Nephron progenitor cell (in vitro differentiated cells): Measurements from ENCODE around the gene SPATA6.

Experiments used
- DNase-seq: peaks from one replicate; pipeline ENCODE4 v3.0.0; 2021
- H3K27ac Mint-ChIP-seq: 2 replicates; pipeline ENCODE4 v1.8.0; 2021; ENCODE audit warnings: mild to moderate bottlenecking, moderate library complexity, mixed read lengths
- H3K27me3 Mint-ChIP-seq: 2 replicates; pipeline ENCODE4 v1.8.0; 2021; ENCODE audit warnings: mild to moderate bottlenecking, low read depth, mixed read lengths; ENCODE audit not compliant: poor library complexity
- H3K36me3 Mint-ChIP-seq: 2 replicates; pipeline ENCODE4 v1.8.0; 2021; ENCODE audit warnings: low read depth, mixed read lengths
- H3K4me1 Mint-ChIP-seq: 2 replicates; pipeline ENCODE4 v1.8.0; 2021; ENCODE audit warnings: mixed read lengths
- H3K4me3 Mint-ChIP-seq: 2 replicates; pipeline ENCODE4 v1.8.0; 2021; ENCODE audit warnings: mild to moderate bottlenecking, moderate library complexity, mixed read lengths
- H3K9me3 Mint-ChIP-seq: 2 replicates; pipeline ENCODE4 v1.8.0; 2021; ENCODE audit warnings: mild to moderate bottlenecking, moderate library complexity, mixed read lengths
- CTCF ChIP-seq: fragments of 200-600 bp; sonication (generic); IDR thresholded peaks from 2 replicates; pipeline ENCODE4 v1.5.0; 2021; ENCODE audit warnings: antibody characterized with exemption

The SPATA6 gene

GRCh38 chr1:48422009-48422408 lies 50.0 kb downstream of the SPATA6 start:
- DNase-seq = no peak
- H3K36me3 Mint-ChIP-seq = no peaks in the 10 kb centered on the region
- no peak overlapping the region for H3K27ac Mint-ChIP-seq
- H3K4me1 Mint-ChIP-seq = no peaks in the 10 kb centered on the region
- no peaks in the 10 kb centered on the region for H3K9me3 Mint-ChIP-seq
- no peak for TF ChIP-seq CTCF
- no peak overlapping the region for H3K4me3 Mint-ChIP-seq
- no peaks in the 10 kb centered on the region for H3K27me3 Mint-ChIP-seq

DNA sequence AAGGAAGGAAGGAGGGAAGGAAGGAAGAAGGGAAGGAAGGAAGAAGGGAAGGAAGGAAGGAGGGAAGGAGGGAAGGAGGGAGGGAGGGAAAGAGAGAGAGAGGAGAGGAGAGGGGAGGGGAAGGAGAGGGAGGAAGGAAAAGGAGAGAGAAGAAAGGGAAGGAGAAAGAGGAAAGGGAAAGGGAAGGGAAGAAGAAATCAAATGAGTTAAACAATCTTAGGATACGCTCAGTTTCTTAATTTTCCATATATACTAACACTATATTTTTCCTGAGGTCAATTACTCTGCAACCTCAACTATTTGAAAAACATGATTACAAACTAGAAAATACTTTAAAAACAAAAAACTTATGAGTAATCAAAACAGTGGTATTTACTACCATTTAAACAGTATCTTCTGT lies 53.3 kb downstream of the SPATA6 start:
- Mint-ChIP-seq H3K27ac (no peak overlapping the region), H3K4me3 (no peak overlapping the region), H3K4me1 (no peaks in the 10 kb centered on the region), H3K9me3 (no peaks in the 10 kb centered on the region), H3K36me3 (no peaks in the 10 kb centered on the region), H3K27me3 (no peaks in the 10 kb centered on the region)
- no peak for TF ChIP-seq CTCF
- DNase-seq = no peak

- DNase-seq = no peak
- no peaks in the 10 kb centered on the region for H3K4me1 Mint-ChIP-seq
- no peak overlapping the region for H3K4me3 Mint-ChIP-seq
- H3K36me3 Mint-ChIP-seq = peaks cover 11% of the 10 kb centered on the region
- TF ChIP-seq CTCF = no peak
- no peak overlapping the region for H3K27ac Mint-ChIP-seq
- H3K27me3 Mint-ChIP-seq = no peaks in the 10 kb centered on the region
- H3K9me3 Mint-ChIP-seq = peaks cover 8% of the 10 kb centered on the region
Measured at GRCh38 chr1:48415050-48415449, 57.0 kb downstream of the SPATA6 start.

DNA sequence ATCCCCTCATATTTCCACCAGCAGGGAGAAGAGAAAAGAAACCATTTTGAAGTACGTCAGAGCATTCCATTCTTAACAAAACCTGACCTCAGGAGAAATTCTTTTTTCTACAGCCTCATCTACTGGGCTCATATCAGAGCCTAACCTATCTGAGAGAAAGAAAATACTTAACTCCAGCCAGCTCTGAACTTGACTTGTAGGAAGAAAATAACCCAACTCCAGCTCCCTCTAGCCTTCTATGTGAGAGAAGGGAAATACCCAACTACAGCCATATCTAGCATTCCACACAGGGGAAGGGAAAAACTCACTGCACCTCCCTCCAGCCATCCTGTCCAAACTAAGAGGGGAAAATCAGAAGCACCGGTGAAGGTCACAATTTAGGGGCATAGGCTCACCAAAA lies 57.7 kb downstream of the SPATA6 start:
- peaks cover 17% of the 10 kb centered on the region for H3K36me3 Mint-ChIP-seq
- peaks cover 11% of the 10 kb centered on the region for H3K9me3 Mint-ChIP-seq
- no peak for DNase-seq
- no peak for TF ChIP-seq CTCF
- H3K4me3 Mint-ChIP-seq = no peak overlapping the region
- H3K27ac Mint-ChIP-seq = no peak overlapping the region
- H3K27me3 Mint-ChIP-seq = no peaks in the 10 kb centered on the region
- H3K4me1 Mint-ChIP-seq = no peaks in the 10 kb centered on the region

DNA sequence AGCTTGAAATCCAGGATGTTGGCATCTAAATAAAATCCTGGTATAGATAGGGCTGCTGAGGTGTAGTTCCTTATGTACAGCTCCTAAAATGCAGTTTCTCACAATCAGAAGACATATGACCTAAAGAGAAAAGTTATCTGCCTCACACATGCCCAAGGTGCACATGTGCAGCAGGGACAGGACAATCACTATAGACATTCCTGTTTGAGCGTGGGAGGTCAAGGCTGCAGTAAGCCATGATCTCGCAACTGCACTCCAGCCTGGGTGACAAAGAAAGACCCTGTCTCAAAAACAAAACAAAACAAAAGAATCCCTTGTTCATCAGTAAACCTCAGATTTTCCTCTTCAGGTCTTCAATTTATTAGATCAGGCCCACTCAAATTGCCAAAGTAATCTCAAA lies 66.1 kb downstream of the SPATA6 start:
- Mint-ChIP-seq H3K27ac (no peak overlapping the region), H3K4me1 (no peaks in the 10 kb centered on the region), H3K27me3 (no peaks in the 10 kb centered on the region), H3K9me3 (peaks cover 19% of the 10 kb centered on the region), H3K4me3 (no peak overlapping the region), H3K36me3 (peaks cover 26% of the 10 kb centered on the region)
- DNase-seq = no peak
- TF ChIP-seq CTCF = no peak

DNA sequence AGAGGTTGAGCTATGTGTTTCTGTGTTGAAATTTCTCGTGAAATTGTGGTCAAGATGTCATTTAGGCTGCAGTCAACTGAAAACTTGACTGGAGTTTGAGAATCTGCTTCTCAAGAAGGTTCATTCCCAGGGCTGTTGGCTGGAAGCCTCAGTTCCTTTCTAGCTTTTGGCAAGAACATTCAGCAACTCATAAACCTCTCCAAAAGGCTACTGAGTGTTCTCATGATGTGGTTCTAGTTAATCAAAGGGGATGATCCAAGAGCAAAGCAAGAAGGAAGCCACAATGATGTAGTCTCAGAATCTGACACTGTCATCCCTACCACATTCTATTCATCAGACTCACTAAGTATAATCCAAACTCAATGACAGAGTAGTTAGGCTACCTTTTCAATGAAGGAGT lies 66.6 kb downstream of the SPATA6 start:
- Mint-ChIP-seq H3K27me3 (no peaks in the 10 kb centered on the region), H3K4me1 (no peaks in the 10 kb centered on the region)
- no peak for DNase-seq

More for the DNA sequence above, 66.6 kb downstream of the SPATA6 start:
- Mint-ChIP-seq H3K4me3 (no peak overlapping the region), H3K27ac (no peak overlapping the region), H3K9me3 (peaks cover 16% of the 10 kb centered on the region), H3K36me3 (peaks cover 20% of the 10 kb centered on the region)
- TF ChIP-seq CTCF = no peak
